ENCODE results near the gene SCG2.

The SCG2 gene, protein sequence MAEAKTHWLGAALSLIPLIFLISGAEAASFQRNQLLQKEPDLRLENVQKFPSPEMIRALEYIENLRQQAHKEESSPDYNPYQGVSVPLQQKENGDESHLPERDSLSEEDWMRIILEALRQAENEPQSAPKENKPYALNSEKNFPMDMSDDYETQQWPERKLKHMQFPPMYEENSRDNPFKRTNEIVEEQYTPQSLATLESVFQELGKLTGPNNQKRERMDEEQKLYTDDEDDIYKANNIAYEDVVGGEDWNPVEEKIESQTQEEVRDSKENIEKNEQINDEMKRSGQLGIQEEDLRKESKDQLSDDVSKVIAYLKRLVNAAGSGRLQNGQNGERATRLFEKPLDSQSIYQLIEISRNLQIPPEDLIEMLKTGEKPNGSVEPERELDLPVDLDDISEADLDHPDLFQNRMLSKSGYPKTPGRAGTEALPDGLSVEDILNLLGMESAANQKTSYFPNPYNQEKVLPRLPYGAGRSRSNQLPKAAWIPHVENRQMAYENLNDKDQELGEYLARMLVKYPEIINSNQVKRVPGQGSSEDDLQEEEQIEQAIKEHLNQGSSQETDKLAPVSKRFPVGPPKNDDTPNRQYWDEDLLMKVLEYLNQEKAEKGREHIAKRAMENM

DNA sequence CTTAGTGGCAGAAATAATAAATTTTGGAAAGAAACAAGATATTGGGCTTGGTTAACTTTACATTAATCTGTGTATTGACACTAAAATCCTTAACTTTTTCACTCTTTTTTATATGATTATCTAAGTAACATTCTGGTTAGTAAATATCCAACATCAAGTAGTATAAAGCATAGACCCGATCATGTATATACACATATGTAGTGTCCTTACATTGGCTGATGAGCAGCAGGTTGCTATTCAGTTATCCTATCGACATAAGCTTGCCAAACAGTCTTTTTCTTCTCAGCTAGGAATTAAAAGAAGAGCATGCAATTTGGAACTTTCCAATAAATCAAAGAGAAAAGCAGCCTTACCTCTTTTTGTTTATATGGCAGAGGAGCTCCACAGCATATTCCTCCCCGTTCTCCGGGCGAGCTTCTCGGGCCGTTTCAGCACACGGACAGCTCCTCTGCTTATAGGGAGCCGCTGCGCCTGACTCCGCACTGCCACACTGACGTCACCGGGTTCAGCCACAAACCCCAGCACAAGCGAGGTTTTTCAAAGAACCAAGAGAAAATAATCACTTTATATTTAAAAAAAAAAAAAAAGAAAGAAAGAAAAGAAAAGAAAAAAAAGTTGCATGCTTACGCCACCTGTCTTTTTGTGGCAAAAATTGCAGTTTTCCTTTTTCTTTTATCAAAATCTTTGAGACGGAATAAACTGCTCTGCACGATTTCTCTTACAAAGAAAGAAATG, at the start of gene SCG2:
SCG2 (minus strand) TSS at position 430 of the 735 bp plus-strand sequence. CDS start 3,079 bp downstream, outside the sequence.
- no peak for DNase-seq

DNA sequence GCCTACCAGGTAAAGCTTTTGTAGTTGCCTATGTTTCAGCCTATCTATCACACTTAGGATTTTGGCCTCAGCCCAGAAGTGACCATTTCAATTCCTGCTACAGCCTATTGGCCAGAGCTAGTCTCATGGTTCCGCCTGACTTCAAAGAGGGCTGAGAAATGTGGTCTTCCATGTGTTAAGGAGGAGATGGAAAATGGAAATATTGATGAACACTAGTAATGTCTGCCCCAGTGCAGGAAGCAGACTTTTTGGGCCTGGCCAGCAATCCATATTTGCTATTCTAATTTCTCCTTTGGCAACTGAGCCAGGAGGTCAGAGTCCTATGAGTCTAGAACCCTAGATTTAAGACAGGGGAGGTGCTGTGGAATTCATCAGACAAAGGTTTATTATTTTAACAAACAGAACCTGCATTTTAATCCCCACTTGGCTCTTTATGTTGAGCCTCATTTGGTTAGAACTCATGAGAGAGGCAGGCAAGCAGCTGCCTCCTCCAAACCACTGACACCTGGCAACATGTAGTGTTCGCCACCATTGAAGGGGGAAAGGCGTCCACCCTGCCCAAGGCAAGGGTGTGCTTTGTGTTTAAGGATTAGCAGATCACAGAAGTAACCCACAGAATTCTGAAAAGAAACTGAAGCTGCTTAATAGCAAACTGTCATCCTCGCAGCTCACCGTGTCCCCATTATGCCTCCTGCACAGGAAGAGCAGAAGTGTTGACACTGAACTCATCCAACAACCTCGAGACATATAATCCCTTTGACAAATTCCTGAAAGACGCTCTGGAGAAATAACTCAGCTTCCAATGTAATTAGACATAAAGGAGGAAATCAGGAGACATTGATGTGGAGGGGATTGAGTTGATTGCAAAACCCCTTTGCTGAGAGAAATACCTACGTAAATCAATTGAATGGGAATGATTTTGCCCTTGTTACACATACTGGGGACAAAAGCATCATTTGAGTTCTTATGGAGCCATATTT, 47.7 kb upstream of the SCG2 start:
- no peak for DNase-seq

DNA sequence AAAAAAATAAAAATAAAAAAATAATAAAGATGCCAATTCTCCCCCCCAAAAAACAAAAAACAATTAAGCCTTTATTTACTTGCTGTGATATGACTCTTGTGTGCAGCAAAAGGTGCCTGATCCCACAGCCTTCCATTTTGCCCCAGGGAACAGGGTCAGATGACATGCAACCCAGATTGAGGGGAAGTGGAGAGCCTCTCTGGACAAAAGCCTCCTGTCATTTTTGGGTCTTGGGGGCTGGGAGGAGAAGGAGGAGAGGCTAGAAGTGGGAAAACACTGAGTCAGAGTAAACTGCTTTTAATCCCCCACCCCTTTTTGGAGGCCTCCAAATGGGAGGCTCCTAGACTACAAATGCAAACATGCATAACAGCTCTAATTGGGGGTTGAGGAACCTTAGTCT, 46.6 kb upstream of the SCG2 start:
- no peak for DNase-seq

DNA sequence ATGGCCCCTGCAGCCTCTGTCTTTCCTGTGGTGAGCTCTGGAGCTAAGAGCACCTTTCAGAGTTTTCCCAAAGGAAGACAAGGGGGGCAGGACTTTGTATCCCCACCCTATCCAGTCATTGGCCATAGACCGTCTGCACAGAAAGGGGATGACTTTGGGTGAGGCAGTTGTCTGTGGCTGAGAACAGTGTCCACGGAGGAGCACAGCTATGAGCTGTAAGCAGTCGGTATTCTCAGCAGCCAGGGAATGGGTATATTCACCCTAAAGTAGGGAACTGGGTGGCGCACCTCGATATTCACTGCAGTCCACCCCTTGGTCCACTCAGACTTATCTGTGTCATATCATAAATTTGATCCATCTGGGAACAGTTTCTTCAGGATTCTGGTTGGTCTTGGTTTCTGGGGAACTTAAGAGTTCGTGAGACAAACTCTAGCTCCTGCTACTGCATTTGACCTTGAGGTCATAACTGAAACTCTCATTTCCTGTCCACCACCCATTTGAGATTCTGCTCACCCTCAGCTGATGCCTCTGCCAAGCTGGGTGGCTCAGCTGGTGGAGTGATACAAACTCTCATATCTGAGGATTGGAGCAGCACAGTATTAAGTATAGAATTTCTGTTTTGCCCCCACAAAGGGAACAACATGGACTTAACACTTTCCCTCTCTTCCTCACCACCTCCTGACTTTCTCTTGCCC, 45.2 kb upstream of the SCG2 start:
- DNase-seq, result no peak

DNA sequence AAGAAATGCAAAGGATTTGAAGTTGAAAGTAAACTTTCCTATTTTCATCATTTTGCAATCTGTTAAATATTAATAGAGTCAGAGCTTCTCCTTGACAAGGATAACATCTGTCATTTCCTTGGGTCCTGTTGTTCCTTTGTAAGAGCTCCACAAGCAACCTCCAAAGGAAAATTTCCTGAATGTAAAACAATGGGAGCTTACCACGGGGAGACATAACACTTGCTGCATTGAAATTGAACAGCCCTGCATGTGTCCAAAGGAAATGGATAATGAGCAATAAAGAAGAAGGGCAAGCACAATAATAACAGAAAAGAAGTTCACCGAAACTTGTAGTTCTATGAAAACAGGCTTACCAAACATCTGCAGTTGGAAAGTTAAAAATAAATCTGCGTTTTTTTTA, 42.0 kb upstream of the SCG2 start:
- no peak for DNase-seq

DNA sequence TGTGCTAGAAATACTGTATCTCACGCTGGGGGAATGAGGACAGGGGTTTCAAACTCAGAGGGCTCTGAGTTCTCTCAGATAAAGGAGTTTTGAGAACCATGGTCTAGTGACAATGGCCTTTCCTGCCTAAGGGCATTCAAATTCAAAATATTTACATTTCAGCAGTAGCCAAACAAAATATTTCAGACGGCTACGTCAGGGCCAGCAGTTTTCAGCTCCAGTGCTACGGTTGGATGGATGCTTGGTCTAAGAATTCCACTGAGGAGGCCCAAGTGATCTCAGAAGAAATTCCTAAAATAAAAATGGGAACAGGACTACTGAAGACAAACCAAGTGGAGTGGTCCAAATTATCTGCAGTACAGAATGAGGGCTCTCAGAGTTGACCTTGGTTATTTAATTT, 41.1 kb upstream of the SCG2 start:
- no peak for DNase-seq

DNA sequence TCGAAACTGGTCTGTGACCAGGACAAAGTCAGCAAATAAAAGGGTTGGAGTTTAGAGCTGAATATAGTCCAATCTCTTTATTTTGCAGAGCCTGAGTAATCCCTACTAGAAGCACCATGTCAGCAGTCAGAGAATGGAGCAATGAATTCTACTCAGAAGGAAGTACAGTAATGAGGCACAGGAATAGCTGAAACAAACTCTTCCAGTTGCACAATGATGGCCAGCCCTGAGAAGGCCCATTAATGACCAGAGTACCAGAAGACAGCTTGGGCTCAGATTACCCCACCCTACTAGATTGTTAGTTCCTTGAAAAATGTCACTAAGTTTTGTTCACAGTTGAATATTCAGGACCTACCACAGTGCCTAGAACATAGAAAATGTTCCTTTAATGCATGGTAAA, 40.3 kb upstream of the SCG2 start:
- no peak for DNase-seq

DNA sequence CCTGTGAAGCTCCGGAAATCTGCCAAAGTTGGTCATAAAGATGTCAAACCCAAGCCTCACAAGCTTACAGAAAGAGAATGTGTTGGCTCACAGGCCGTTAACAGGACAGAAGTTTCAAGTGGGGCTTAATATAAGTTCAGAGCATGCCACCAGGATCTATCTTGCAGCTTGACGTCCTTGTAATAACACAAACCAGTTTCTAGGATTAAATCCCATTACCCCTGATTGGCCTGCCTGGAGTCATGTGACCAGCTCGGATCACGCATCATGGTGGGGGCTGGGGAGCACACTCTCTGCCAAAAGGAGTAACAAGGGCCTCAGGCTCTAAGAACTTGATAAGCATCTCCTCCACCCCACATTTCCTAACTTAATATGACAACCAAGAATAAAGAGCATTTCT, 38.9 kb upstream of the SCG2 start:
- DNase-seq, result no peak

DNA sequence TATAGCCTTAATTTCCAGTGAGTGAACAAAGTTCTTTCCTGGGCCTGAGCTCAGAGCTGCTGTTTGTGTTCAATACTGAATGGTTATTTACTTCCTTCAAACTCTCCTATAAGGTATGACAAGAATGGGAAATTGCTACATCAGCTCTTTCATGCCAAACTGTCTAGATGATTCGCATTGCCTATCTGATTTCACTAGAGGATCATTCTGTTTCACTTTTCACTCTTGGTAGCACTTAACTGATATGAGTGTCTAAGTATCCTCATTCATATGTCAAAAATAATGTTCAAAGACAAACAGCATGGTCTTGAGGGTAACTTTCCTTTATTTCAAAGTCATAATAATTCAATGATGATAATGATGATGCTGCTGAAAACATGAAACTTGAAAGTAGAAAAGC, 32.9 kb upstream of the SCG2 start:
- DNase-seq, result no peak

DNA sequence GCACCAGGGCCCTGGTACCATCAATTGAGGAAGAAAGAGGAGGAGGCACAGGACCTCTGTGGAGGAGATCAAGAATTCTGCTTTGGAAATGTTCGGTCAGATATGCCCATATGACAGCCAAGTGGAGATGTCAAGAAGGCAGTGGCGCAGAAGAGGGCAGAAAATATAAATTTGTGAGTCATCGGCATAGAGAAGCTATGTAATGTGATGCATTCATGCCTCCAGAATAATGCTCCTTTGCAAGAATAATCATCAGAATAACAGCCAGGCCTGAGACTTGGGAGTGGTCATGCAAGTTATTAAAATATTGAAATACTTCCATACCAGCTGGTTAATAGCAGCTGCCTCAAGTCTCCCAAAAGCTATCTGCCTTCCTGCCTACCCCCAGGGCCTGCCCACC, 32.1 kb upstream of the SCG2 start:
- no peak for DNase-seq

DNA sequence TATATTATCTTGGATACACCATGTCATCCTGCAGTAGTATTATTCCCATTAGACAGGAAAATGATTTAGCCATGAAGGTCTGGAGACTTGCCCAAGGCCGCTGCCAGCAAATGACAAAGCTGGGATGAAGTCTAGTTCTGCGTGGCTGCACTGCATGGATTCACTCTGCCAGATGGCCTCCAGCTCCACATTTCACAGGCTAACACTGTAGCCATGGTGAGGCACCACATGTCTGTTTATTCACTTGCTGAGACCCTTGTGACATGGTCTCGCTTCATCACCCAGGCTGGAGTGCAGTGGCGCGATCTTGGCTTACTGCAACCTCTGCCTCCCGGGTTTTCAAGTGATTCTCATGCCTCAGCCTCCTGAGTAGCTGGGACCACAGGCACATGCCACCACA, 31.5 kb upstream of the SCG2 start:
- no peak for DNase-seq

DNA sequence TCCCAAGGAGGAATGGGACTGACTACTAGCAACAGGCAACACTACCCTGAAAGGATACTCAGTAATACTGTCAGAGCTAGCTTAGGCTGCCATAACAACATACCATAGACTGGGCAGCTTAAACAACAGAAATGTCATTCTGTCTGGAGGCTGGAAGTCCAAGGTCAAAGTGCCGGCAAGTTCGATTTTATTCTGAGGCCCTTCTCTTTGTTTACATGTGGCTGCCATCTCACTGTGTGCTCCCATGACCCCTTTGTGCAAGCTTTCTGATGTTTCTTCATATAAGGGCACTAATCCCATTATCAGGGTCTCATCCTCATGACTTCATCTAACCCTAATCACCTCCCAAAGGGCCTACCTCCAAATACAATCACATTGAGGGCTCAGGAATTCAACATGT, 30.7 kb upstream of the SCG2 start:
- DNase-seq, result no peak

DNA sequence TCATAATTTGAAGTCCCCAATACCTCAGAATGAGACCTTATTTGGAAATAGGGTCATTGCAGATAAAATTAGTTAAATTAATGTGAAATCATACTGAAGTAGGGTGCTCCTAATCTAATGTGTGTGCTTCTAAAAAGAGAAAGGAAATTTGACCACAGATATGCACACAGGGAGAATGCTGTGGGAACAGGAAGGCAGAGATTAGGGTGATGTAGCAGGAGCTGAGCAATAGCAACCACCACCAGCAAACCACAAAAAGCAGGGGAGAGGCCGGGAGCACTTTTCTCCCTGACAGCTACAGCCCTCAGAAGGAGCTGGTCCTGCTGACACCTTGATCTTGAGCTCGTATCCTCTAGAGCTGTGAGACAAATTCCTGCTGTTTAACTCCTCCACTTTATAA, 24.6 kb upstream of the SCG2 start:
- DNase-seq, result no peak

DNA sequence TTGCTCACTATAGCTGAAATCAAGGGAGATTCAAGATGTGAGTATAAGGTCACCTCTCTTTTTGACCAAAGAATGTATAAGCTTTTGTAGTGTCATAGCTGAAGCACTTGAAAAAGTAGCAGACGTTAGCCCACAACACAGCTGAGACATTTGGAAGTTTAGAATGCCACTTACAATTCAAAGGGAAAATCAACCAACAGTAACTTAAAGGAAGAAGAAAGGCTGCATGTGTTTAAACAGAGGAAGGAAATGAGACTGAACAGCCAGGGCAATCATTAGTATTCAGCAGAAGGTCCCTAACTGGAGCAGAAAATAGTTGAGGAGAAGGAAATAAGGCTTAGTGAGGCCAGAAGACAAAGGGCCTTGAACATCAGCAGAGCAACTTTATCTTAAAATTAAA, 23.5 kb upstream of the SCG2 start:
- no peak for DNase-seq

DNA sequence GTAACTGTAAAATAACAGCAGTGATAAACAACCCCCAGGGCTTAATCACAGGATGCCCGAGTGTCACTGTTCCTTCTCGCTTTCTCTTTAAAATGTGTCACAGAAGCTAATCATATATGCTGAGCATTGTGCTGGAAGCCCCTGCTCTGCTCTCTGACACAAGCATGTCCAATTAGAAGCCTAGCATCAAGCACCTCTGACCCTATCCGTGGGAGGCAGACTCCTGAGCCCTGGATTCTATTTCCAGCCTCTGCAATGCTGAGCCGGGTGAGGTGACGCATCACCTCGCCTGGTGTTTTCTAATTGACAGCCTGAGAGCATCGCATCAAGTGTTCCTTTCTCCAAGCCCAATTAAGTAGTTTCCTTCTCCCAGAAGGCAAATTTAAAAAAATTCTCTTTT, 19.7 kb upstream of the SCG2 start:
- no peak for DNase-seq

DNA sequence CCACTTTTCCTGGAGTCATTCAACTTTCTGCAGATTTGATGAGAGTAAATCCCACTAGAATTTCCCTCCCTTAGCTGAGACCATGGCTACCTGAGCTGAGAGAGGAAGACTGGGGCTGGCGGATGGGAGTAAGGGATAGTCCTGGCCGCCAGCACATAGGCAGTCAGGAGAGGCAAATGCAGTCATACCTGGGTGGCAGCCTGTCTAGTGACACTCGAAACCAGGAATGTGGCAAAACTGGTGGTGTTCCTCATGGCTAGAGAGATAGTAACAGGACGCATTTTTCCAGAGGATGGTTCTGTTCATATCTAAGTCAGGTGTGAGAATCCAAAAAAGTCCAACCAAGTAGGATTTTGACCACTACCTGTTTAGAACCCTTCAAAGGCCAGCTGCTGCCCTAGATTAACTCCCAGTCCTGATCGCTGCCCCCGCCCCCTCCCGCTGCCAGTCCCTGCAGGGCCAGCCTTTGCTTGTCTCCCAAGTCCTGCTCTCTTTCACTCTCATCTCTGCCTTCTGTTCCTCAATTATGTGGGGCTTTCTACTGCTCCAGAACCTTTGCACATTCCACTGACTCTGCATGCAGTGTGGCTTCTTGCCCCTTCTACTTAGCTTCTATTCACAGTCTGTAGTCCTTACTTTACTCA, 17.4 kb upstream of the SCG2 start:
- DNase-seq, result no peak

DNA sequence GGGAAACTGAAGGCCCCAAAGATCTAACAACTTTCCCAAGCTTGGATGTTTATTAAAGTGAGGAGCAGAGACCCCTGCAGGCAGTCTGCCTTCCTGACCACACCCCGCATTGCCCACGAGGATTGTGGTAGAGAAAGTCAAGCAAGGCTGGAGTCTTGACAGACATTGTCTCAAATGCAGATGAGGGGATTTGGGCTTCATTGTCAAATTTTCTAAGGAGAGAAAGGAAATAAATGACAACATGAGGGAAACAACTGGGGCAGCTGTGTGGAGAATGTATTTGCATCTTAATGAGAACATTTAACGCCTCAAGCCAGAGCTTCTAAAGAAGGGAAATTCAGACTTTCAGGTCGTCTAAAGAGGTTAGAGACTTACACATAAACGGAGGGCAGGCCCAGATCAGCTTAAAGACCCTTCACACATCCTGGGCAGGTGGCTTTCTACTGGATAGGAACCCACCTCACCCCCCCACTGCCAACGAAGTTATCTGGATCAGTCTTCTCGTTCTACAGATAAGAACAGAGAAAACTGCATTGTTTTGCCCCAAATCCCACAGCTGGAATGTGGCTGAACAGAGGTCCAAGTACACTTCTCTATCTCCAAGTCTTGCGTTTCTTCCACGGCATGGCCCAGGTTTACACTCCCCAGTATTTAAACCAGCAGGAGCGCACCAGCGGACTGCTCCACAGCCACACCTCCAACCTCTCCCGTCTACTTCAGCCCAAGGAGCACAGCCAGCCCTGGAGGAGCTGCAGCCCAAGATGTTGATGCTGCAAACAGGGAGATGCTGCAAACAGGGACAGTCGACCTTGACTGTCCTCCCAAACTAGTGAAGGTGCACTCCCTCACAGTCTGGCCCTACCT, 16.2 kb upstream of the SCG2 start:
- no peak for DNase-seq

DNA sequence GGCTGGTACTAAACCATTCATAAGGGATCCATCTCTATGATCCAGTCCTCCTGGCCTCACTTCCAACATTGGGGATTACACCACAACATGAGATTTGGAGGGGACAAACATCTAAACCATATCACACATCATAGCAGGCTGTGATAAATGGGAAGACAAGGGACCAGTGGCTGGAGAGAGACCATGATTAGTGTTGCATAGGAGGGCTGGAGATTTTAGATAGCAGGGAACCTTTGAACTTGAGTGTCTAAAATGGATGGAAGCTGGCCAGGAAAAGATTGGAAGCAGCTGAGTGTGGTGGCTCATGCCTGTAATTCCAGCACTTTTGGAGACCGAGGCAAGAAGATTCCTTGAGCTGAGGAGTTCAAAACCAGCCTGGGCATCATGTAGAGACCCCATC, 12.4 kb upstream of the SCG2 start:
- no peak for DNase-seq

DNA sequence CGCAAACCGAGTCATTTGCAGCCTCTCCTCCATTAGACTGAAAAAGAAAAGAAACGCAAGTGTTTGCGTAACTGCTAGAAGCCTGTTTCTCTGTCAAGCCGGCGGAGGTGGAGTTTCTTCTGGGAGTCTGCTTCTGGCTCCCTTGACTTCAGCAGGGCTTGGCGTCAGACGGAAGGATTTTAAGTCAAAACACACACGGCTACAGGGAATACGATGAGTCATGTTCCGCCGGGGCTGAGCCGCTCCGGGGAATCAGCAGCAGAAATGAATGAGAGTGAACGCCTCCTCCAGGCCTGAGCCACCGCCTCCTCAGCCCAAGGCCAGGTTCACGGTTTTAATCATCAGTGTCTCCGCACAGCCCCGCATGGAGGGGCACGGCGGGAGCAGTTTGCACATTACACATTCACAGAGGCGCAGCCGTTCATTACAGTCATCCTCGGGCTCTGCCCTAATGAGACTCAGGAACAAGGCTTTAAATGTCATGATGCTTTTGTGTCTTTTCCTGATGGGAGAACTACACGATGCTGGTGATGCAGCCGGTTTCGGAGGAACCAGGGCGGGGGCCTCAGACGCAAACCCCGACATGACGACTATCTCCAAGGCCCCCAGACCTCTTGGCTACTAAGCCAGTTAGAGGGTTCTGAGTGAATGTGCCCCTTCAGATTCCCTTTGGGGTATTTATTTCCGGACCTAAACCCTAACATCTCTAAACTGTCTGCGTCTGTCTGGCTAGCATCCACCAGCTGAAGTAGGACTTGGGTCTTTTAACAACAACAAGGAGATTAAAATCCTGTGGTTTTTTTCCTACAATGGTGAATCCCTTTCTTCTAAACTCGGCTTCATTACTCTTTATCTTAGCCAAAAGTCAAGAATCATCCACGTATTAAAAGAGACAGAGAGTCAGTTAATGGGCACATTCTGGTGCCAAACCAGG, 11.1 kb upstream of the SCG2 start:
- DNase-seq, result no peak

DNA sequence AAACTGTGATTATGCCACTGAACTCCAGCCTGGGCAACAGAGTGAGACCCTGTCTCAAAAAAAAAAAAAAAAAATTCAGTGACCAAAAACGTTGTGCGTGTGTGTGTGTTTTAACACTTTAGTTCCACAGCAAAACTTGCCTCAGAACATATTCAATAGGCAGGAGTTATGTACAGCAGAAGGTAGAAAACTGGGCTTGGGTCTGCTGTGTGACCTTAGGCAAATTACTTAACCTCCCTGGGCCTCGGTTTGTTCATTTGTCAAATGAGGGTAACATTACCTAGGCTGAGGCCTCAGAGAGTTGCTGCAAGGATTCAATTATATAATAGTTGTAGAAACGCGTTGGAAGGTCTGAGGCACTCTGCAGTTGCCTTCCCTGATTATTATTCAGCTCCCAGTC, 10.3 kb upstream of the SCG2 start:
- DNase-seq, result no peak

Measured in activated CD4-positive, alpha-beta T cell treated with anti-CD3 and anti-CD28 coated beads for 1 hour (primary cell).